Activated T-cell treated with anti-CD3 and anti-CD28 coated beads, Interleukin-2, amount 50 U/mL, for 1 hour (primary cell): Measurements from ENCODE around the gene MED29.

ENCODE experiments used
- DNase-seq: peaks from one replicate; pipeline ENCODE4 v3.0.0-alpha.2; 2020

MED29 gene

GRCh38 chr19:39412100-39412866, 21.1 kb downstream of the MED29 start, which contains the start of gene PLEKHG2:
Gene PLEKHG2 (plus strand): TSS chr19:39412669. CDS start chr19:39414087, 1,418 bp downstream.
- DNase-seq, result peak; percentile 99

DNA sequence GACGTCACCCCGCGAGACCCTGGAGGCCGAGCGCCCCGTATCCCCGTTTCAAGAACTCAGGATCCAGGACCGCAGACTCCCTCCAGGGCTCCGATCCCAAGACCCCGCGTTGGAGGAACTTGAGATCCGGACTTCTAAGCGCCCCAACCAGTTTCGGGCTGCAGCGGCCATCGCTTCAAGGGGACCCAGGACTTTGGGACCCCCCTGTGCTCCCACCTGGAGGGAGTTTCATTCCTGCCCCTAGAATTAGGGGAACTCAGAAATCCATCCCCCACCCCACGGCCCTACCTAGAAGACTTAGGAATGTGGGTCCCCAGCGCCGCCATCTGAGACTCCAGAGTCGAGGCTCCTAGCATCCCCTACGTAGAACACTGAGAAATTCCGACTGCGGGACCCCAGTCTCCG, 21.7 kb downstream of the MED29 start:
- no peak for DNase-seq

DNA sequence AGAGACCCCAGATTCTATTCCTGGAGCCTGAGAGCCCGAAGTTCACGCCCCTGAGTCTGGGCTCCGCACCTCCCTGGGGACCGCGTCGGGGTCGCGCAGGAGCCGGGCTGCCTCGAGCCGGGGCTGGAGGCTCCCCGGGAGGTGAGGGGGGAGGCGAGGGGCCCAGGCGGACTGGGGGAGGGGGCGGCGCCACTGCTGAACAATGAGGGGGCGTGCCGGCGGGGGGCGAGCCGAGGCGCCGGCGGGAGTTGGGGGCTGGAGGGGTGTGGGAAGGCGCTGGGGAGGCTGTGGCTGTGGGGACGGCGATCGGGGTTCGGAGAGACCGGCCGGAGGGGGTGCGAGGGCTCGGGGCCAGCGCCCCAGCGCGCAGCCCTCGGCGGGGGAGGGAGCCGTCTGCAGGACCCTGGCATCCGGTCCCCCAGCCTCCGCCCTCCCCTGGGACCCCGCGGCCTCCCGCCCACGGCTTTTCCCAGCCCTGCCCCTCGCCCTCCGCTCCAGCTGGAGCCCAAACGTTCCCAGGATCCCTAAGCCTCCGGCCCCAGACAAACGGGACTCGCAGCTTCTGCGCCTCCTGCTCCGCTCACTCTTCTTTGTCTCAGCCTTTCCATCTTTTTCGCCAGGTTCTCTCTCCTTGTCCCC, 22.2 kb downstream of the MED29 start:
- peak; percentile 57 for DNase-seq

- no peak for DNase-seq
Measured at GRCh38 chr19:39413911-39414608, 22.9 kb downstream of the MED29 start.

DNA sequence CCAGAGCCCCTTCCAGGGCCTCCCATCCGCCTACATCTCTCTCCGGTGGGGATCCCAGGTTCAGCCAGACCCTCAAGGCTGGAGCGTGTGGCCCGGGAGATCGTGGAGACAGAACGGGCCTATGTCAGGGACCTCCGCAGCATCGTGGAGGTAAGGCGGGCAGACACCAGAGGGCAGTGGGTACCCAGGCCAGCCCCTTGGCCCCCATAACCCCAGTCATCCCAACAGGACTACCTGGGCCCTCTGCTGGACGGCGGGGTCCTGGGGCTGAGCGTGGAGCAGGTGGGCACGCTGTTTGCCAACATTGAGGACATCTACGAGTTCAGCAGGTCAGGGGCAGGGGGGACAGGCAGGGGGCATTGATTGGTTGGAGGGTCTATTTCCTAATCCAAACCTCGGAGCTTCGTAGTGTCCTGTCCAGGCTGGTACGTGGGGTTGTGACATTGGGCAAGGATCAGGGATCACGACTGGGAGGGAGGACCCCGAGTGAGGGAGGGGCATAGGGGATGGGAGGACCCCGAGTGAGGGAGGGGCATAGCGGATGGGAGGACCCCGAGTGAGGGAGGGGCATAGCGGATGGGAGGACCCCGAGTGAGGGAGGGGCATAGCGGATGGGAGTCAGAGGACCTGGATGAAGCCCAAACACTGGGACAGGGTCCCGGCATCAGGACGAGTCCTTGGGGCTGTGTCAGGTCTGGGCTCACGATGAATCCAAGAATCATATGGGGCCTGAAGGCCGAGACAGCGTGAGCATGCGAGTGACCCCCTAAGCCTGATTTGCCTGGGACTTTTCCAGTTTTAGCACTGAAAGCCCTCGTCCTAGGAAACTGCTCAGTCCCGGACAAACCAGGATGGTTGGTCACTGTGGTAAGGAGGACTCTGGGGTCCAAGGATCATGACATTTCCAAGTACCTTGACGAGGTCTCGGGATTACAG, 24.2 kb downstream of the MED29 start:
- no peak for DNase-seq

GRCh38 chr19:39416152-39417120, 25.3 kb downstream of the MED29 start:
- no peak for DNase-seq

GRCh38 chr19:39417463-39418181, 26.4 kb downstream of the MED29 start:
- DNase-seq, result no peak

DNA sequence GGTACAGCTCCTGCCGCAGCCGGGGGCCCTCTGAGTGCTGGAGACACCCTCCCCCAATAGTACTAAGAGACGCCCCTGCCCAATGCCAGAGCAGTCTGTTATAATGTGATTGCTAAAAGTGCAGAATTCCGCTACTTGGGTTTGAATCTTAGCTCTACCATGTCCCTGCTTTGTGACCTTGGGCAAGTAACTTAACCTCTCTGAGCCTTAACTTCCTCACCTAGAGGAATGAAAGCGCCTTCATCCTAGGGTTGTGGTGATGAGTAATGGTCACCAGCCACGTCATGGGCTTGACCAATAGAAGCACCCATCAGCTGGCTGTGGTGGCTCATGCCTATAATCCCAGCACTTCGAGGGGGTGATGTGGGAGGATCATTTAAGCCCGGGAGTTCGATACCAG, 27.8 kb downstream of the MED29 start:
- no peak for DNase-seq

DNA sequence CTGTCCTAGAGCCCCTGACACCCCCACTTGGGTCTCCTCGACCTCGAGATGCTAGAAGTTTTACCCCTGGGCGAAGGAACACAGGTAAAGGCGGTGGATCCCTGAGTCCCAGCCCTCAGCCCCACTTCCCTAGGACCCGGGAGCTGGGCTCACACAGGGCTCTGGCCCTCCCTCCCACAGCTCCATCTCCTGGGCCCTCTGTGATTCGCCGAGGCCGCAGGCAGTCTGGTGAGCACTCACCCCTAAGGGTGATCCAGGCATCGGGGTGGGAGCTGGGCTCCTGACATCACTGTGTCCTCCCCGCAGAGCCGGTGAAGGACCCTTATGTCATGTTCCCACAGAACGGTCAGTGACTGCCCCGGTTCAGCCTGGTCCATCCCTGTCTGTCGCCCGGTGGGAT, 29.6 kb downstream of the MED29 start:
- DNase-seq, result no peak

GRCh38 chr19:39422020-39422419, 30.8 kb downstream of the MED29 start:
- no peak for DNase-seq

DNA sequence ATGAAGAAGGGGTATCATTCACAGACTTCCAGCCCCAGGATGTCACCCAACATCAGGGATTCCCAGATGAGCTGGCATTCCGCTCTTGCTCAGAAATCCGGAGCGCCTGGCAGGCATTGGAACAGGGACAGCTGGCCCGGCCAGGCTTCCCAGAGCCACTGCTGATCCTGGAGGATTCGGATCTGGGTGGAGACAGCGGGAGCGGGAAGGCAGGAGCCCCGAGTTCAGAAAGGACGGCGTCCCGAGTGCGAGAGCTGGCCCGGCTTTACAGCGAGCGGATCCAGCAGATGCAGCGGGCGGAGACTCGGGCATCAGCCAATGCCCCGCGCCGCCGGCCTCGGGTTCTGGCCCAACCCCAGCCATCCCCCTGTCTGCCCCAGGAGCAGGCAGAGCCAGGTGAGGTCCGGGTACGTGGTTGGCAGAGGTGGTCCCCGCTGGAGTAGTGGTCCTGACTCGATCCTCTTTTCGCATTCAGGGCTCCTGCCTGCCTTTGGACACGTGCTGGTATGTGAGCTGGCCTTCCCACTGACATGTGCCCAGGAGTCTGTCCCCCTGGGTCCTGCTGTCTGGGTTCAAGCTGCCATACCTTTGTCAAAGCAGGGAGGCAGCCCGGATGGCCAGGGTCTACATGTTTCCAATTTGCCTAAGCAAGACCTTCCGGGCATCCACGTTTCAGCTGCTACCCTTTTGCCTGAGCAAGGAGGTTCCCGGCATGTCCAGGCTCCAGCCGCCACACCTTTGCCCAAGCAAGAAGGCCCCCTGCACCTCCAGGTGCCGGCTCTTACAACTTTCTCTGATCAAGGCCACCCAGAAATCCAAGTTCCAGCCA, 32.3 kb downstream of the MED29 start:
- DNase-seq, result no peak

DNA sequence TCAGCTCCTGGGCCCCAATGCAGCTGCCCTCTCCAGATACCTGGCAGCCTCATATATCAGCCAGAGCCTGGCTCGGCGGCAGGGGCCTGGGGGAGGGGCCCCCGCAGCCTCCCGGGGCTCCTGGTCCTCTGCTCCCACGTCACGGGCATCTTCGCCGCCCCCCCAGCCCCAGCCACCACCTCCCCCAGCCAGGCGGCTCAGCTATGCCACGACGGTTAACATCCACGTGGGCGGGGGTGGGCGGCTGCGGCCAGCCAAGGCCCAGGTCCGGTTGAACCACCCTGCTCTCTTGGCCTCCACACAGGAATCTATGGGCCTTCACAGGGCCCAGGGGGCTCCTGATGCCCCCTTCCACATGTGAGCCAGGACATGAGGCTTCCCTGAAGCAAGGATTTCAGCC, 33.8 kb downstream of the MED29 start:
- DNase-seq, result no peak

- no peak for DNase-seq
Measured at GRCh38 chr19:39425744-39426143, 34.6 kb downstream of the MED29 start.

GRCh38 chr19:39426170-39426569, 35.0 kb downstream of the MED29 start:
- DNase-seq, result no peak

GRCh38 chr19:39427707-39428106, 36.5 kb downstream of the MED29 start:
- DNase-seq, result no peak

- no peak for DNase-seq
Measured at GRCh38 chr19:39428283-39429112, 37.3 kb downstream of the MED29 start.

- peak; percentile 63 for DNase-seq
Measured at GRCh38 chr19:39430675-39431593, 39.8 kb downstream of the MED29 start.

- no peak for DNase-seq
Measured at GRCh38 chr19:39432677-39433025, 41.5 kb downstream of the MED29 start.
